Mucosa of gallbladder (tissue), 1 donor: Measurements from ENCODE around the gene LRIF1. TPM values are rescaled to one million over a fixed set of nuclear protein-coding genes. Genes with fewer than 3 reads are reported as not detected.
"Not testable (repeated sequence)": the region's sequence is repeated elsewhere in the genome, so short reads cannot be mapped to it uniquely, and the experiment has no call there.

Source experiments
- DNase-seq: peaks from one replicate; pipeline ENCODE4 v3.0.0-alpha.2; 2020; ENCODE audit warnings: low spot score
- total RNA-seq: library from RNA; stranded (reverse); gene quantifications from one replicate; pipeline ENCODE4 v1.2.1, GENCODE V29; 2021
- donor health status: DM: no; HTN: no; CAD: no.

Gene LRIF1
- total RNA-seq, 1 donor from 2014 or later = 7.2 TPM

DNA sequence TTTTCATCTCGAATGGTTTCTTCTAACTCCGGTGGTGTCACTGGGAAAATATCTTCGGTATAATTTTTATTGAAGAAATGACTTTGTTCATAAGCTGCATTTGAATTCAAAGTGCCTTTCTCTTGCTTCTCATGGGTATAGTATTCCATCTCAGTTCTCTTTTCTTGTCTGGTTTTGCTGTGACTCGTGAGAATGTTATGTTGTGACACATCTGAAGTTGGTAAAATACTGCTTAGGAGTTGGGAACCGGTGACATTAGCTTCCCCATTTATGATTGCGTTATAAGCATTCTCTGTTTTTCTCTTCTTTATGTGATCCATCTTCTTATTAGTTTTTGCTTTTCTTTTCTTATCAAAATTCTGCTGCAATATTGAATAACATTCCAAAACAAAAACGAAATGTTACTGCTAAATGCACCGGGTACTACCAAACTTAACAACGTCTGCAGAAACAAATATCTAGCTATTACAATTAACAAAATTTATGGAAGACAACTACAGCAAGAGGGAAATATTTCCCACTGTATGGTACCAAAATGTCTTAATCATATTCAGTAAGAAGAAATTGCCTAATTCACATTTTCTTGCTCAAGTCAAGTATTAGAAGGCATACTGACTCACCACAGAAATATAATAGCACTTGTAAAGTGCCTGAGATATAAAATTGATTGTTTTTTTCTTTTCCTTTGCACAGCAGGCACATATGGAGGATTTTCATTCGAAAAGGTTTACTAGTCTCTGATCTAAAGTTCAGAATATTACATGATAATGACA lies 15.5 kb downstream of the LRIF1 start:
- DNase-seq = no peak

DNA sequence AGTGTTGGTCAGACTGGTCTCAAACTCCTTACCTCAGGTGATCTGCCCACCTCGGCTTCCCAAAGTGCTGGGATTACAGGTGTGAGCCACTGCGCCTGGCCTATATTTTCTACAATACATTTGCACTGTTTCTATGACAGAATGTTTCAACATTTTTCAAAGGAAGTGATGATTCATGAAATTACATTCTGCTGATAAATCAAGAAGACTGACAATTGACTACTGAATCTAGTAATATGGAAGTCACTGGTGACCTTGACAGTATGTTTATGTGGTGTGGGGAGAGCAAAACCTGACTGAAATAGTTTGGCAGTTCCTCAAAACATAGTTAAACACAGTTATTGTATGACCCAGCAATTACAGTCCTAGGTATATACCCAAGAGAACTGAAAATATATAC lies 18.1 kb downstream of the LRIF1 start:
- DNase-seq = no peak

DNA sequence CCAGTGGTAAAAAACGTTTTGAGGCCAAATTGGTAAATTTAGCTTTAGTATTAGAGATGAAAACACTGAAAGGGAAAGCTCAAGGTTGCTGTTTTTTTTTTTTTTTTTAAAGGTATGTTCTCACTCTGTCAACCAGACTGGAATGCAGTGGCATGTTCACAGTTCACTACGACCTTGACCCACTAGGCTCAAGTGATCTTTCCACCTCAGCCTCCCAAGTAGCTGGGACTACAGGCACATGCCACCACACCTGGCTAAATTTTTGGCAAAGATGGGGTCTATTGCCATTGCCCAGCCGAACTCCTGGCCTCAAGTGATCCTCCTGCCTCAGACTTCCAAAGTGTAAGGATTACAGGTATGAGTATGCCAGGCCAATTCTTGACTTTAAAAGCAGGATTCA lies 18.9 kb downstream of the LRIF1 start:
- no peak for DNase-seq

DNA sequence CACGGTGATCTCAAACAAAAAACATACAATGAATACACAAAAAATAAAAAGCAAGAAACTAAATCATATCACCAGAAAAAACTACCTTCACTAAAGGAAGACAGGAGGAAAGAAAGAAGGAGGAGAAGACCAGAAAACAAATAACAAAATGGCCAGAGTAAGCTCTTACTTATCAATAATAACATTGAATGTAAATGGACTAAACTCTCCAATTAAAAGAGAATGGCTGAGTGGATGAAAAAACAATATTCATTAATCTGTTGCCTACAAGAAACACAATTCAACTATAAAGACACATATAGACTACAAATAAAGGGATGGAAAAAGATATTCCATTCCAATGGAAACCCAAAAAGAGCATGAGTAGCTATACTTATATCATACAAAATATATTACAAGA lies 27.2 kb downstream of the LRIF1 start:
- DNase-seq = no peak

DNA sequence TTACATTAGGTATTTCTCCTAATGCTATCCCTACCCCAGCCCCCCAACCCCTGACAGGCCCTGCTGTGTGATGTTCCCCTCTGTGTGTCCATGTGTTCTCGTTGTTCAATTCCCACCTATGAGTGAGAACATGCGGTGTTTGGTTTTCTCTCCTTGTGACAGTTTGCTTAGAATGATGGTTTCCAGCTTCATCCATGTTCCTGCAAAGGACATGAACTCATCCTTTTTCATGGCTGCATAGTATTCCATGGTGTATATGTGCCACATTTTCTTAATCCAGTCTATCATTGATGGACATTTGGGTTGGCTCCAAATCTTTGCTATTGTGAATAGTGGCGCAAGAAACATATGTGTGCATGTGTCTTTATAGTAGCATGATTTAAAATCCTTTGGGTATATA lies 32.6 kb downstream of the LRIF1 start:
- not testable (repeated sequence) for DNase-seq

DNA sequence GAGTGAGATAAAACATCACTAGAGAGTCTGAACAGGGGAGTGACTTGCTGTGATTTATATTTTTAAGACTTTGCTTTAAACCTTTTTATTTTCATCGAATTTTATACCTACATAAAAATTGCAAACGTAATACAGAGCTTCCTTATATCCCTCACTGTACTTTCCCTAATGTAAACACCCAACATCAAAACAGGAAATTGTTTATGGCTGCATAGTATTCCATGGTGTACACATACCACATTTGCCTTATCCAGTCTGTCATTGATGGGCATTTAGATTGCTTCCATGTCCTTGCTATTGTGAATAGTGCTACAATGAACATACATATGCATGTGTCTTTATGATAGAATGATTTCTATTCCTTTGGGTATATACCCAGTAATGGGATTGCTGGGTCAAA lies 34.8 kb downstream of the LRIF1 start:
- no peak for DNase-seq

DNA sequence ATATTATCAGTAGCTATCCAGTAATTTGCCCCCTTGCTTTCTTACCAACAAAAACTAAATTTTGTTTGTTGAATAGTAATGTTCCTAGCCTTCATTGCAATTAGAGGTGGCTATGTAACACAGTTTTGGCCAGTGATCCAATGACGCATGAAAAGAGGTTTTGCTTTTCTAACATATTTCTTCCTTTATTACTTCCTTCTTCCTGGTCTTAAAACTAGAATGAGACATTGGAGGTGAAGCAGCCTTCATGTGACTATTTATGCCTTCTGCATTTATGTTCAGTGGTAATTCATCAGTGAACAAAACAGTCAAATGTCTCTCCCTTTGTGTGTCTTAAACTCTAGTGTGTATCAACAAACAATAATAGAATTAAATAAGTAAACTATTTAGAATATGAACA lies 35.5 kb downstream of the LRIF1 start:
- no peak for DNase-seq

DNA sequence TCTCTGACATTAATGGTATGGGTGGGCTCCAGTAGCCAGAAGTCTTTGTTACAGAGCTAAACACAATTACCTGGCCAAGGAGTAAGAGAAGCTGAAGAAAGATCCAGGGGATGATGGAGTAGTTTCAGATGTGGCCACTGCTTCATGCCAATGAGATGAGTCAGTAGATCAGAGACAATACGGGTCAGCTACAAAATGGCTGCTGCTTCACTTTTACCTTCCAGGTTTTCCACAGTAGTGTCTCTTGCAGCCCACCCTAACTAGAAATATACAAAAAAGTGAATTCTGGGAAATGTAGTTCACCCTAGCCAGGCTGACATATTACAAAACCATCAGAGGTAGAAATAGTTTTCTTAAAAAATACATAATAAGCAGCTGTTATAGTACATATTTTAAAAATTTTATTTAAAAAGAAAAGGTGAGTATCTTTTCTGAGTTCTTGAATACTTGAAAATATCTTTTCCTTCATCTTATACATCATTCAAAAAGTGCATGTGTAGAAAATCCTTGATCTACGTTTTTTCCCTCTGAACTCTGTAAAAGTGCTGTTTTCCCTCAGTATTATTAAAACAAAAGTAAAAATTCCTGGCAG lies 36.1 kb downstream of the LRIF1 start:
- DNase-seq = no peak

DNA sequence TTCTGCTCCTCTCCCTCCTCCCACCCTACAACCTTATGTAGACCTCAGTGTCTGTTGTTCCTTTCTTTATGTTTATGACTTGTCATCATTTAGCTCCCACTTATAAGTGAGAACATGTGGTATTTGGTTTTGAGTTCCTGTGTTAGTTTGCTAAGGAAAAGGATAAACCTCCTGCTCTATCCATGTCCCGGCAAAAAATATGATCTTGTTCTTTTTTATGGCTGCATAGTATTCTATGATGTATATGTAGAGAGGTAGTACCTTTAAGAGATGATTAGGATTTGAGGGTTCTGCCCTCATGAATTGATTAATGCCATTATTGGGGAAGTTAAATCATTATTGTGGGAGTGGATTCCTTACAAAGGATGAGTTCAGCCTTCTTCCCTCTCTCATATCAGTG lies 41.8 kb downstream of the LRIF1 start:
- no peak for DNase-seq

DNA sequence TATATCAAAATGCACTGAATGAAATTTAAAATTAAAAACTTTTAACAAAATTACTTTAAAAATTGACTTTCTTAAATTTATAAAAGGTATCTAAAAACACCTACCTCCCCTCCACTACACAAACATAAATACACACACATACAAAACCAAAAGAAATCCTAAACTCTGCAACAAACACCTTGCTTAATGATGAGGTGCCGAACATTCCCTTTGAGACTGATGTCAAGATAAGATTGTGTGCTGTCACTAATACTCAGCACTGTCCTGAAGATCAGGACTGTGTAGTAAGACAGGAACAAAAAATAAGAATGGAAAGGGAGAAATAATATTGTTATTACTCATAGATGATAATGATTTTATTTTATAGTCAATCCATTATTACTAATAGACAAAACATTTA lies 45.7 kb downstream of the LRIF1 start:
- DNase-seq = no peak

DNA sequence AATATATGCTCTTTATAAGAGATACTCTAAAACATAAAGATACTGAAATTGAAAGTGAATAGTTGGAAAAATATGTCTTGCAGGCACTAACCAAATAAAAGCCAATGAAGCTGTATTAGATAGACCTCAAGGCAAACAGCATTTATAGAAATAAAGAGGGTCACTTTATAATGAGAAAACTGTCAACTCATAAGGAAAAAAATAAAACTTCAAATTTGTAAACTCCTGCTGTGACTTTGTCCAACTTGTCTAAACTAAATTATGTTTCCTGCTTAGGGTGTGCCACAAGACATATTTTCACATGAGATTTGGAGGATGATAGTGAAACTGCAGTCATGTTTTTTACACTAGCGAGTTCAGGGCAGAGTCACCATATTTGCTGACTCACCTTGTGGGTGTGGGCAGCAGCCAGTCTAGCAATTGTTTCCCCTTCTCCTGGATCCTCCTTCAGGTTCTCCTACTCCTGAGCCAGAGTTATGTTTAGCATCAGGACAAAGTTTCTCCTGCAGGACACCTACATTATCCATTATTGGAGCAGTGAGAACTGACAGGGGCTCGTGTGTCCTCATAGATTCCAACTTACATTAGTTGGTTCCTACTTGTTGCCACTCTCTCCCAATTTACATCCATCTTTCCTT lies 46.9 kb downstream of the LRIF1 start:
- DNase-seq = no peak

DNA sequence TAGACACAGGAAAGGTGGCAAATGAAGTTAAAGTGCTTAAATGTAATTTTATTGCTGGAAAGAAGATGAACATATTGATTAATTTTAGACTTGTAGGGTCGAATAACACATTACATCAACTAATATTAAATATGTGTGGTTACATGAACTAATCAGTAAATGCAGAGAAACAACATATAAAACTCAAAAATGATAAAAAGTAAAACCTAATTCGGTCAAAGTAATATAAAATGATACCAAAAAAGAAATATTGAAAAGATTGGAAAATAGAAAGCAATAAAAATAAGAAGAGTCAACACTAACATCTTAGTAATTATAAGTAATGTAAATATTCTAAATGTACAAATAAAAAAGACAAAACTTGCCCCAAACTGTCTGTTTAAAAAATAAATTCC lies 47.5 kb downstream of the LRIF1 start:
- no peak for DNase-seq

DNA sequence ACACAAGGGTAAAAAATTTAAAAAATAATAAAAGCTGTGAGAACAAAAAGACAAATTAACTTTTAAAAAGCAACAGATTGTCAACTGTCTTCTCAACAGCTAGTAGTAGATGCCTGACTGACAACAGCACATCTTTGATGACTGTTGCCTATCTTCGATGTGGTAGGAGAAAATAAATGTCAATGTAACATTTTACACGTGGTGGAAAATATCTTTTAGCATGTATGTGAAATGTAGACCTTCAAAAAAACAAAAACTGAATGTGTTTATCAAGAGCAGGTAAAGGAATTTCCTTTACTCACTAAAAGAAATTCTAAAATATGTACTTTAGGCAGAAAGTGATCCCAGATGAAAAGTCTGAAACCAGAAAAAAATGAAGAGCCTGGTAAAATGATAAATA lies 47.9 kb downstream of the LRIF1 start:
- DNase-seq = no peak

DNA sequence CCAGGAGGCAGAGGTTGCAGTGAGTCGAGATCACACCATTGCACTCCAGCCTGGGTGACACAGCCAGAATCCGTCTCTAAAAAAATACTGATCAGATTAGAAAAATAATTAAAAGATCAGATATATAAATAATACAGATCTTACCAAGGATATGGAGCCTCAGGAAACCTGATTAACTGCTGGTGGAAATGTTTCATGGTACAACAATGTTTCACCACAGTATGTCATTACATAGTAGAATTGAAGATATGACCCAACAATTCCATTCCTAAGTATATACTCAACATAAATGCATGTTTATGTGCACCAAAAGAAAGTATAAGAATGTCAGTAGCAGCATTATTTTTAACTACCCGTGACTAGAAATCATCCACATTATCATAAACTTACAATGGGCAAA lies 49.0 kb downstream of the LRIF1 start:
- no peak for DNase-seq

DNA sequence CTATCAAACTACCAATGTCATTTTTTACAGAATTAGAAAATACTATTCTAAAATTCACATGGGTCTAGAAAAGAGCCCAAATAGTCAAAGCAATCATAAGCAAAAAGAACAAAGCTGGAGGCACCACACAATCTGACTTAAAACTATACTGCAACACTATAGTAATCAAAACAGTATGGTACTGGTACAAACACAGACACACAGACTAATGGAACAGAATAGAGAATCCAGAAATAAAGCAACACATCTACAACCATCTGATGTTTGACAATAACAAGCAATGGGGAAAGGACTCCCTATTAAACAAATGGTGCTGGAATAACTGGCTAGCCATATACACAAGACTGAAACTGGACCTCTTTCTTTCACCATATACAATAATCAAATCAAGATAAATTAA lies 50.9 kb downstream of the LRIF1 start:
- DNase-seq = no peak

DNA sequence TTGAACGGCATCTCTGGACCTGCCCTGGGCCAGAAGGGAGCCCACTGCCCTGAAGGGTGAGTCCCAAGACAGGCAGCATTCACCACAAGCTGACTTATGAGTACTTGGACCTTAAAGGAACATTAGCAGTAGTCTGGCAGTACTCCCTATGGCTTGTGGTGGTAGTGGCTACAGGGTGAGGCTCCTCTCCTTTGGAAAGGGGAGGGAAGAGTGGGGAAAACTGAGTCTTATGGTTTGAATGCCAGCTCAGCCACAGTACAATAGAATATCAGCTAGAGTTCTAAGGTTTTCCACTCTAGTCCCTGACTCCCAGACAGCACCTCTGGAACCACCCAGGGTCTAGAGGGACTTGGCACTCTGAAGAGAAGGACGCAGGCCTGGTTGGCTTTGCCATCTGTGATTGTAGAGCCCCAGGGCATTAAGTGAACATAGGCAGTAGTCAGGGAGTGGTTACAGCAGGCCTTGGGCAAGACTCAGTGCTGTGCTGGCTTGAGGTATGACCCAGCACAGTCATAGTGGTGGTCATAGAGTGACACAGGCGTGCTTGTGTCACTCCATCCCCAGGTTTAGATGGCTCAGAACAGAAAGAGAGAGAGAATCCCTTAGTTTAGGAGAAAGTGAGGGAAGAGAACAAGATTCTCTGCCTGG lies 59.7 kb downstream of the LRIF1 start:
- no peak for DNase-seq

DNA sequence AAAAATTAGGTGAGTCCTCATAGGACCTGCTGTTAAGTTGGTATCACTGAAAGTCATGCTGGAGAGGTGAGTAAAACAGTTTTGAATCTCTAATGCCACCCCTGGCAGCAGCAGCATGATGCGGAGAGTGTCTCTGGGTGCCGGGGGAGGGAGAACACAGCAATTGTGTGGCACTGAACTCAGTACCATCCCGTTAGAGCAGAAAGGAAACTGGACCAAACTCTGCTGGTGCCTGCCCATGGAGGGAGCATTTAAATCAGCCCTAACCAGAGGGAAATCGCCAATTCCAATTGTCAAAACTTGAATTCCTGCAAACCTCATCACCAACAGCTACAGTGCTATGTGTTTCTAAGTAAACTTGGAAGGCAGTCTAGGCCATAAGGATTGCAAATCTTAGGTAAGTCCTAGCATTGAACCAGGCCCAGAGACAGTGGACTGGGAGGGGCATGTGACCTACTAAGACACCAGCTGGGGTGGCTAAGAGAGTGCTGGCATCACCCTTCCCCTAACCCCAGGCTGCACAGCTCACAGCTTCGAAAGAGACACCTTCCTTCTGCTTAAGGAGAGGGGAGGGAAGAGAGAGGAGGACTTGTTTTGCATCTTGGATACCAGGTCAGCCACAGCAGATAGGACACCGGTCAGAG lies 60.8 kb downstream of the LRIF1 start:
- DNase-seq = no peak

DNA sequence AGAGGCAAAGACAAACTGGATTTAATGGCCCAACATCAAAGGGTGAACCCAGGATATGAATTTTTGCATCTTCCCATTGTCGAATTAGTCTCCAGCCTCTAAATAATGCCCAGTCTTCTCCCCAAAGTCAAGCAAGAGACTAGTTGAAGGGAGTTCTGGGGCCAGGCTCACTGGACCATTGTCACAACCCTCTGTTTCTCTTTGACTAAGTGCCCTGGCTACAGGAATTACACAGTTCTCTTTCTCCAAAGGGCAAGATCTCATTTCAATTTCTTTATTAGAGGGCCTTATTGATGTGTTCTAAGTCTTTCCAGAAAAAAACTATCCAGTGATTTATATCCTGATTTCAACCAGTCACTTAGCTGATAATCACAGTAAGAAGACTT lies 64.3 kb downstream of the LRIF1 start:
- no peak for DNase-seq

DNA sequence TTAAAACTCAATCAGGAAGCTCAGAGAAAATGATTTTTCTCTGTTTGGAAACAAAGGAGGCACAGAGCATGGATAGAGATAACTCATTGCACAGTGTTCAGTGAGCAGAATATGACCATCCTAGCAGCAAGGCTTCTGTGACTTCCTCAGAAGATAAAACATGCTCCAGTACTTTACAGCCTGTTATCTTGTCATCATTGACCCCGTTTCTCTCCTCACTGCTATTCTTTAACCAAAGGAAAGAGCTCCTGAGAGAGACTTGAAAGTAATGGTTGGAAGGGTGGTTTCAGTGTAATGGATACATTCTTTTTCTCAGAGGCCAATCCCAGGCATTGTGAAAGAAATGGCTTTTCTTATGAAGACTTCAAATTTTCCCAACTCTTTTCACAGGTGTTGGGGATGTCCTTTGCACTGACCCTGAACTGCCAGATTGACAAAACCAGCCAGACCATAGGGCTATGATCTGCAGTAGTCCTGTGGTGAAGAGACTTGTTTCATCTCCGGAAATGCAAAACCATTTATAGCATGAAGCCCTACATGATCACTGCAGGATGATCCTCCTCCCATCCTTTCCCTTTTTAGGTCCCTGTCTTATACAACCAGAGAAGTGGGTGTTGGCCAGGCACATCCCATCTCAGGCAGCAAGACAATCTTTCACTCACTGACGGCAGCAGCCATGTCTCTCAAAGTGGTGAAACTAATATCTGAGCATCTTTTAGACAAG lies 64.8 kb downstream of the LRIF1 start:
- DNase-seq = no peak

DNA sequence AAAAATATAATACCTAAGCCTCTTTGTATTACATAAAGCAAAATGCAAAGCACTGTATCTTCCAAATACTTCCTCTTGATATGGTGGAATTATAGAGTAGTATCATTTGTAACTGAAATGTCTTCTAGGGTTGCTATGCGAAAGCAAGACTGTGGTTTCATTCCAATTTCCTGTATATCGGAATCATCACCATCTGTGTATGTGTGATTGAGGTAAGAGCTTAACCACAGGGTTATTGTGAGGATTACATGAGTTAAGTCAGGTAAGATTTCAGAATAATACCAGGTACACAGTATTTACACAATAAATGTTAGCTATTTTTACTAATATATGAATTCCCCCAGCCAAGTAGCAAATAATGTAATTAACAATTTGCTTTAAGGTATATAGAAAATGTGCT lies 66.0 kb downstream of the LRIF1 start:
- DNase-seq = no peak
